Measurements from ENCODE around the gene SLC22A5.

The SLC22A5 gene

DNA sequence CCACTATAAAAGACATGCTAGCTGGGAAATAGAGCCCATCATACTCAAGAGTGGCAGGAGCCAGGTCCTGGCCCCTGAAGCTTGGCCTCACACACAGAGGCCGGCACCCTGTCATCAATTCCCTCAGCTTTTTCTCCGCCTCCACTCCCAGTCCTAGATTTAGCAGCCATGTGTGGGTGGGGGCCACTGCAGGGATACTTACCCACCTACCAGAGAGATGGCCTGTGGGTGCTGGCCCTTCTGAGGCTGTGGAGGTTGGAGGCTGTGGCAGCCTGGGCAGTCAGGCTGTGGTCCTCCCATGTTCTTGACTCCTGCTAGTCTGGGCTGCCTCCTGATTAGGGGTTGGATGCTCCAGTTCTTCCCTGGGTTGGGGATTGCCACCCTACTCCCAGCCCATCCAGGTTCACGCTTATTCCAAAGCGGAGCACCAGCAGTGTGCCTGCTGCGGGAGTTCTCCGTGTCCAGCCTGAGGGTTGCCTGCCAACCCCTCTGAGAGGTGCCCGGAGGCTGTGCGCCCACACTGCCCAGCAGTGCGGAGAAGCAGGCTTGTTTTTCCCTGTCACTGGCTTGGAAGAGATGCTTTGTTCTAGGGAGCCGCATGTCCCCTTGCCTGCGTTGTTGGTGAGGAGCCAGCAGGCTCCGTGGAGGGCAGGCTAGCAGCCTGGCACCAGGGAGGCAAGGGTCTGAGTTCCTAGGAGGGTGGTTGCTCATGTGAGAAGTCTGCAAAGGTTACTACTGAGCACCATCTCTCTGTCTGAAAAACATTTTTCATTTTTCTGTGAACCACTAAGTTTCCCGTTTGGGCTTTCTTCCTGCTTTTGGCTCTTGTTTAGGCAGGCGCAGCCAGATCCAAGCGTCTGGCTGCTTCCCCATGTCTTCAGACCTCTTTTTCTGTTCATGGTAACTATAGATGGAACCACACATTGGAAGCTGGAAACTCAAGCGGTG lies 7.5 kb downstream of the SLC22A5 start:
- Histone ChIP-seq H3K36me3 (no peaks in the 10 kb centered on the region), H3K9me3 (no peaks in the 10 kb centered on the region), H3K4me1 (peaks cover 10% of the 10 kb centered on the region; the same call in 1 of the 2 replicates), H3K27me3 (no peaks in the 10 kb centered on the region), H3K4me3 (ENCODE audit: low read depth, low read length) (no peak overlapping the region)
- no peak for DNase-seq
- TF ChIP-seq, protein P1, sequence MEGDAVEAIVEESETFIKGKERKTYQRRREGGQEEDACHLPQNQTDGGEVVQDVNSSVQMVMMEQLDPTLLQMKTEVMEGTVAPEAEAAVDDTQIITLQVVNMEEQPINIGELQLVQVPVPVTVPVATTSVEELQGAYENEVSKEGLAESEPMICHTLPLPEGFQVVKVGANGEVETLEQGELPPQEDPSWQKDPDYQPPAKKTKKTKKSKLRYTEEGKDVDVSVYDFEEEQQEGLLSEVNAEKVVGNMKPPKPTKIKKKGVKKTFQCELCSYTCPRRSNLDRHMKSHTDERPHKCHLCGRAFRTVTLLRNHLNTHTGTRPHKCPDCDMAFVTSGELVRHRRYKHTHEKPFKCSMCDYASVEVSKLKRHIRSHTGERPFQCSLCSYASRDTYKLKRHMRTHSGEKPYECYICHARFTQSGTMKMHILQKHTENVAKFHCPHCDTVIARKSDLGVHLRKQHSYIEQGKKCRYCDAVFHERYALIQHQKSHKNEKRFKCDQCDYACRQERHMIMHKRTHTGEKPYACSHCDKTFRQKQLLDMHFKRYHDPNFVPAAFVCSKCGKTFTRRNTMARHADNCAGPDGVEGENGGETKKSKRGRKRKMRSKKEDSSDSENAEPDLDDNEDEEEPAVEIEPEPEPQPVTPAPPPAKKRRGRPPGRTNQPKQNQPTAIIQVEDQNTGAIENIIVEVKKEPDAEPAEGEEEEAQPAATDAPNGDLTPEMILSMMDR (IDR thresholded peaks at IDR 0.05; ENCODE audit: low read depth, low read length), result no peak

- H3K4me1 ChIP-seq, result peaks cover 10% of the 10 kb centered on the region; the same call in 1 of the 2 replicates
- no peak for DNase-seq
- H3K36me3 ChIP-seq, result no peaks in the 10 kb centered on the region
- no peaks in the 10 kb centered on the region for H3K9me3 ChIP-seq
- no peak overlapping the region for H3K4me3 ChIP-seq (ENCODE audit: low read depth, low read length)
- TF ChIP-seq, protein P1 (IDR thresholded peaks at IDR 0.05; ENCODE audit: low read depth, low read length), result no peak
- H3K27me3 ChIP-seq, result no peaks in the 10 kb centered on the region
Measured at GRCh38 chr5:132377738-132378137, 8.2 kb downstream of the SLC22A5 start.

- Histone ChIP-seq H3K9me3 (no peaks in the 10 kb centered on the region), H3K4me1 (peaks cover 10% of the 10 kb centered on the region; the same call in 1 of the 2 replicates), H3K27me3 (no peaks in the 10 kb centered on the region), H3K4me3 (ENCODE audit: low read depth, low read length) (no peak overlapping the region), H3K36me3 (no peaks in the 10 kb centered on the region)
- DNase-seq, result peak; percentile 70
- TF ChIP-seq, protein P1 (IDR thresholded peaks at IDR 0.05; ENCODE audit: low read depth, low read length), result no peak
Measured at GRCh38 chr5:132378580-132378979, 9.1 kb downstream of the SLC22A5 start.

GRCh38 chr5:132380047-132380446 lies 10.5 kb downstream of the SLC22A5 start:
- no peak overlapping the region for H3K4me3 ChIP-seq (ENCODE audit: low read depth, low read length)
- TF ChIP-seq, protein P1 (IDR thresholded peaks at IDR 0.05; ENCODE audit: low read depth, low read length), result no peak
- H3K9me3 ChIP-seq, result no peaks in the 10 kb centered on the region
- H3K27me3 ChIP-seq, result no peaks in the 10 kb centered on the region
- H3K4me1 ChIP-seq, result peaks cover 10% of the 10 kb centered on the region; the same call in 1 of the 2 replicates
- no peaks in the 10 kb centered on the region for H3K36me3 ChIP-seq
- DNase-seq, result no peak

DNA sequence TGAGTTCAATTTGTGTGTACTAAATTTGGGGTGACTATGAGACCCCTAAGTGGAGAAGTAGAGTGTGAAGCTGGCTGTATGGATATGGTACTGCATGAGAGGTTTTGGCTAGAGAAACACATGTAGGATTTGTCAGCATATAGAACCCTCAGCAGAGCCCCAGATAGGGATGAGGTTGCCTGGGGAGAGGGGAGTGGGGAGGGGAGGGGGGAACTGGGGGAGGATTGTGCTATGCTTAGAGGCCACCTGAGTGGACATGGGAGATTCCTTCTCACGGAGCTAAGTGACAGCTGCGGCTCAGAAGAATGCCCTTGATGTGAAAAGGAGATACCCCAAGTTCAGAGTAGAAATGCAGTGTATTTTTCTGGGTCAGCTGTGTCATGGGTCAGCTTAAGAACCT lies 11.2 kb downstream of the SLC22A5 start:
- no peak for DNase-seq
- H3K27me3 ChIP-seq, result no peaks in the 10 kb centered on the region
- peaks cover 13% of the 10 kb centered on the region for H3K4me1 ChIP-seq
- H3K4me3 ChIP-seq (ENCODE audit: low read depth, low read length), result no peak overlapping the region
- TF ChIP-seq, protein P1 (IDR thresholded peaks at IDR 0.05; ENCODE audit: low read depth, low read length), result no peak
- H3K9me3 ChIP-seq, result no peaks in the 10 kb centered on the region
- no peaks in the 10 kb centered on the region for H3K36me3 ChIP-seq

DNA sequence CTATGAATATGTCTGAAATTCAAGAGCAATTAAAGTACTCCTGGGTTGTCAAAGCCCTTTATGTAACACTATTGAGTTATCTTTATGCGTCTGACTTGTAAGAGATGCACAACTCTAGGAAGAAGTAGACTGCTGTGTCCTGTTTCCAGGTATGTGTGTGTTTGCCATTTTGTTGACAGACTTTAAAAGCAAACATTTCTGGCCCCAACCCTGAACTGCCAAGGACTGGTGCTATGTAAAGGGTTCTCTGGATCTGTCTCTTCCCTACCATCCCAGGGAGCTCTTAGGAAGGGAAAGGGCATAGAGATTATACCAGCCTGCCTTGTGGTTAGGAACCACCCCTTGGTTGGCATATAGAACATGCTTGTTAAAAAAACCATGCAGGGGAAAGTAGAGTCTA lies 12.1 kb downstream of the SLC22A5 start:
- DNase-seq, result no peak
- Histone ChIP-seq H3K27me3 (no peaks in the 10 kb centered on the region), H3K9me3 (no peaks in the 10 kb centered on the region), H3K4me1 (peaks cover 13% of the 10 kb centered on the region), H3K36me3 (no peaks in the 10 kb centered on the region), H3K4me3 (ENCODE audit: low read depth, low read length) (no peak overlapping the region)
- TF ChIP-seq, protein P1 (IDR thresholded peaks at IDR 0.05; ENCODE audit: low read depth, low read length), result no peak
